Measurements from ENCODE around the gene ITIH3. TPM values are rescaled to one million over a fixed set of nuclear protein-coding genes. Genes with fewer than 3 reads are reported as not detected.

Gene ITIH3
- polyA plus RNA-seq, 1 of the 3 experiments (the other 2 are of a cell fraction) = 4.3 TPM

DNA sequence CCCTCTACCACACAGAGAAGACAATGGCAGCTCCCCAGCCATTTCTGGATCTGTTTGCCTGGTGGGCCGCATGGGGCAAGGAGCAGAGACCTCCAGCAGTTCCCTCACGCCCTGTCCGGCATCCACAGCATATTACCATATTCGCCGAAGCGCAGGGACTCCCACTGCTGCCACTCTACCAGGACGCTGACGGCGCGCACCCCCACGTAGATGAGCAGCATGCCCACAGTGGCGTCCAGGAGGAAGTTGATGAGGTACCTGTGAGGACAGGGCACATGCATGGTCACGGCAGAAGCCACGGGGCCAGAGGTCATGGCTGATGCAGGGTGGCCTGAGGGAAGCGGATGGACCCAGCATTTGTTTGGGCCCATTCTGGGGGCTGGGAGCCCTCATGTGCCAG lies 55.1 kb downstream of the ITIH3 start (continued):
- TF ChIP-seq, protein P1, sequence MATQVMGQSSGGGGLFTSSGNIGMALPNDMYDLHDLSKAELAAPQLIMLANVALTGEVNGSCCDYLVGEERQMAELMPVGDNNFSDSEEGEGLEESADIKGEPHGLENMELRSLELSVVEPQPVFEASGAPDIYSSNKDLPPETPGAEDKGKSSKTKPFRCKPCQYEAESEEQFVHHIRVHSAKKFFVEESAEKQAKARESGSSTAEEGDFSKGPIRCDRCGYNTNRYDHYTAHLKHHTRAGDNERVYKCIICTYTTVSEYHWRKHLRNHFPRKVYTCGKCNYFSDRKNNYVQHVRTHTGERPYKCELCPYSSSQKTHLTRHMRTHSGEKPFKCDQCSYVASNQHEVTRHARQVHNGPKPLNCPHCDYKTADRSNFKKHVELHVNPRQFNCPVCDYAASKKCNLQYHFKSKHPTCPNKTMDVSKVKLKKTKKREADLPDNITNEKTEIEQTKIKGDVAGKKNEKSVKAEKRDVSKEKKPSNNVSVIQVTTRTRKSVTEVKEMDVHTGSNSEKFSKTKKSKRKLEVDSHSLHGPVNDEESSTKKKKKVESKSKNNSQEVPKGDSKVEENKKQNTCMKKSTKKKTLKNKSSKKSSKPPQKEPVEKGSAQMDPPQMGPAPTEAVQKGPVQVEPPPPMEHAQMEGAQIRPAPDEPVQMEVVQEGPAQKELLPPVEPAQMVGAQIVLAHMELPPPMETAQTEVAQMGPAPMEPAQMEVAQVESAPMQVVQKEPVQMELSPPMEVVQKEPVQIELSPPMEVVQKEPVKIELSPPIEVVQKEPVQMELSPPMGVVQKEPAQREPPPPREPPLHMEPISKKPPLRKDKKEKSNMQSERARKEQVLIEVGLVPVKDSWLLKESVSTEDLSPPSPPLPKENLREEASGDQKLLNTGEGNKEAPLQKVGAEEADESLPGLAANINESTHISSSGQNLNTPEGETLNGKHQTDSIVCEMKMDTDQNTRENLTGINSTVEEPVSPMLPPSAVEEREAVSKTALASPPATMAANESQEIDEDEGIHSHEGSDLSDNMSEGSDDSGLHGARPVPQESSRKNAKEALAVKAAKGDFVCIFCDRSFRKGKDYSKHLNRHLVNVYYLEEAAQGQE (IDR thresholded peaks at IDR 0.05; ENCODE audit: low read depth, low read length) = no peak
- TF ChIP-seq PBX3 (IDR thresholded peaks at IDR 0.05) (no peak), MXI1 (IDR thresholded peaks at IDR 0.05; ENCODE audit: low read depth, low read length) (no peak), CHD2 (IDR thresholded peaks at IDR 0.05; ENCODE audit: low read length, partially characterized antibody) (no peak)
- TF ChIP-seq, protein P2, sequence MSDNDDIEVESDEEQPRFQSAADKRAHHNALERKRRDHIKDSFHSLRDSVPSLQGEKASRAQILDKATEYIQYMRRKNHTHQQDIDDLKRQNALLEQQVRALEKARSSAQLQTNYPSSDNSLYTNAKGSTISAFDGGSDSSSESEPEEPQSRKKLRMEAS (IDR thresholded peaks at IDR 0.05; ENCODE audit: low read depth) = no peak

- DNase-seq = peak; percentile 87
- no peaks in the 10 kb centered on the region for H3K9me2 ChIP-seq
- H3K27ac ChIP-seq (ENCODE audit: low read depth in 2 of 2, low read length in 1 of 2) = no peak overlapping the region
- H3F3A ChIP-seq (replicated peaks; ENCODE audit: insufficient read depth) = no peaks in the 10 kb centered on the region
- H3K9ac ChIP-seq = no peak overlapping the region
- peaks cover 4% of the 10 kb centered on the region; the same call in 1 of the 2 replicates for H3K79me2 ChIP-seq (ENCODE audit: insufficient read depth)
- no peaks in the 10 kb centered on the region for H3K9me3 ChIP-seq
- ChIA-PET POLR2A (no interaction called here), CTCF (interaction anchor here (0.6 to 9.8 kb wide), 24 partner anchors 9 to 344 kb away, joined by 3 to 73 read pairs (median 4); partner anchors contain the start of gene STIMATE)
- WGBS (ENCODE audit: low lambda C conversion rate) = 77% methylated on average over 3 of the region's 3 CpGs
- peaks cover 0 to 25% of the 10 kb centered on the region in 2 experiments for H3K36me3 ChIP-seq (replicated peaks in 1 of 2; ENCODE audit: control insufficient read depth in 1 of 2, insufficient read depth in 2 of 2, low read length in 1 of 2)
- no peak overlapping the region for H2AFZ ChIP-seq (ENCODE audit: low read depth)
- peaks cover 0 to 3% of the 10 kb centered on the region in 2 experiments; a peak in 1 of 4 replicates for H3K4me1 ChIP-seq (ENCODE audit: control insufficient read depth in 1 of 2, insufficient read depth in 2 of 2, low read depth in 1 of 2, low read length in 1 of 2)
- no peak overlapping the region; a peak in 1 of 4 replicates for H3K4me3 ChIP-seq (ENCODE audit: low read depth in 2 of 2, low read length in 1 of 2)
- H3K27me3 ChIP-seq (ENCODE audit: insufficient read depth) = no peaks in the 10 kb centered on the region
- no peak overlapping the region for H3K4me2 ChIP-seq
- H4K20me1 ChIP-seq (ENCODE audit: insufficient read depth) = peaks cover 3% of the 10 kb centered on the region; the same call in 1 of the 2 replicates
- TF ChIP-seq RAD21 (IDR thresholded peaks at IDR 0.05; ENCODE audit: low read length) (peak; percentile 96), FOSL2 (IDR thresholded peaks at IDR 0.05; ENCODE audit: borderline replicate concordance, low read depth) (no peak), PBX3 (IDR thresholded peaks at IDR 0.05) (no peak), SMC3 (IDR thresholded peaks at IDR 0.05; ENCODE audit: low read depth, low read length) (peak; percentile 87), NRF1 (IDR thresholded peaks at IDR 0.05; ENCODE audit: low read depth, low read length) (no peak), TCF12 (IDR thresholded peaks at IDR 0.05) (no peak), YY1 (IDR thresholded peaks at IDR 0.05; ENCODE audit: low read depth) (no peak), CTCF (IDR thresholded peaks at IDR 0.05) (peak; percentile 62), RXRA (IDR thresholded peaks at IDR 0.05; ENCODE audit: borderline replicate concordance, low read depth) (no peak), GATA2 (CRISPR knock-in tag; IDR thresholded peaks at IDR 0.05) (no peak), RCOR1 (IDR thresholded peaks at IDR 0.05; ENCODE audit: low read length) (no peak)
- TF ChIP-seq, protein P3, sequence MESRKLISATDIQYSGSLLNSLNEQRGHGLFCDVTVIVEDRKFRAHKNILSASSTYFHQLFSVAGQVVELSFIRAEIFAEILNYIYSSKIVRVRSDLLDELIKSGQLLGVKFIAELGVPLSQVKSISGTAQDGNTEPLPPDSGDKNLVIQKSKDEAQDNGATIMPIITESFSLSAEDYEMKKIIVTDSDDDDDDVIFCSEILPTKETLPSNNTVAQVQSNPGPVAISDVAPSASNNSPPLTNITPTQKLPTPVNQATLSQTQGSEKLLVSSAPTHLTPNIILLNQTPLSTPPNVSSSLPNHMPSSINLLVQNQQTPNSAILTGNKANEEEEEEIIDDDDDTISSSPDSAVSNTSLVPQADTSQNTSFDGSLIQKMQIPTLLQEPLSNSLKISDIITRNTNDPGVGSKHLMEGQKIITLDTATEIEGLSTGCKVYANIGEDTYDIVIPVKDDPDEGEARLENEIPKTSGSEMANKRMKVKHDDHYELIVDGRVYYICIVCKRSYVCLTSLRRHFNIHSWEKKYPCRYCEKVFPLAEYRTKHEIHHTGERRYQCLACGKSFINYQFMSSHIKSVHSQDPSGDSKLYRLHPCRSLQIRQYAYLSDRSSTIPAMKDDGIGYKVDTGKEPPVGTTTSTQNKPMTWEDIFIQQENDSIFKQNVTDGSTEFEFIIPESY (IDR thresholded peaks at IDR 0.05; ENCODE audit: borderline replicate concordance, low read depth) = no peak
- TF ChIP-seq, protein P1 (IDR thresholded peaks at IDR 0.05; ENCODE audit: low read depth, low read length) = no peak
Measured at GRCh38 chr3:52851348-52851747, 56.8 kb downstream of the ITIH3 start.
